OCI-LY1 (cell line): Measurements from ENCODE around the gene SOBP.

Experiments
- H2AFZ ChIP-seq: fragments of 200-600 bp; sonication (generic), shearing (Covaris generic); 2 replicates; pipeline ENCODE4 v1.6.0; 2014; ENCODE audit warnings: antibody characterized with exemption, mild to moderate bottlenecking, low read length
- H3F3A ChIP-seq: fragments of 200-600 bp; sonication (generic), shearing (Covaris generic); 2 replicates; pipeline ENCODE4 v1.6.0; 2014; ENCODE audit warnings: mild to moderate bottlenecking, antibody characterized with exemption, low read length, moderate library complexity; ENCODE audit not compliant: insufficient read depth
- H3K27ac ChIP-seq: fragments of 200-600 bp; sonication (generic); 2 replicates; pipeline ENCODE4 v1.5.1; 2014; ENCODE audit warnings: low read length, mixed run types, mild to moderate bottlenecking, low read depth; ENCODE audit not compliant: poor library complexity, severe bottlenecking
- H3K27me3 ChIP-seq: fragments of 200-600 bp; sonication (generic); 2 replicates; pipeline ENCODE4 v1.6.0; 2014; ENCODE audit warnings: antibody characterized with exemption, mild to moderate bottlenecking, low read length, moderate library complexity; ENCODE audit not compliant: insufficient read depth
- H3K36me3 ChIP-seq: fragments of 200-600 bp; sonication (generic); 2 replicates; pipeline ENCODE4 v1.6.1; 2014; ENCODE audit warnings: mild to moderate bottlenecking, antibody characterized with exemption, low read length, moderate library complexity, mixed read lengths; ENCODE audit not compliant: insufficient read depth
- H3K4me1 ChIP-seq: fragments of 200-600 bp; sonication (generic); 2 replicates; pipeline ENCODE4 v1.5.1; 2014; ENCODE audit warnings: mild to moderate bottlenecking, low read length, moderate library complexity; ENCODE audit not compliant: insufficient read depth, severe bottlenecking
- H3K4me2 ChIP-seq: fragments of 200-600 bp; sonication (generic), shearing (Covaris generic); 2 replicates; pipeline ENCODE4 v1.6.1; 2014; ENCODE audit warnings: low read length
- H3K4me3 ChIP-seq: fragments of 200-600 bp; sonication (generic); 2 replicates; pipeline ENCODE4 v1.5.1; 2014; ENCODE audit warnings: low read length, low read depth, mild to moderate bottlenecking, mixed read lengths; ENCODE audit not compliant: poor library complexity, severe bottlenecking
- H3K79me2 ChIP-seq: fragments of 200-600 bp; shearing (Covaris generic); 2 replicates; pipeline ENCODE4 v1.6.1; 2016; ENCODE audit warnings: mixed run types, low read length, mixed read lengths; ENCODE audit not compliant: insufficient read depth
- H3K9ac ChIP-seq: fragments of 200-600 bp; sonication (generic), shearing (Covaris generic); 2 replicates; pipeline ENCODE4 v1.6.1; 2014; ENCODE audit warnings: mild to moderate bottlenecking, low read length, mixed read lengths
- H3K9me2 ChIP-seq: fragments of 200-600 bp; sonication (generic), shearing (Covaris generic); 2 replicates; pipeline ENCODE4 v1.6.1; 2014; ENCODE audit warnings: low read depth, mild to moderate bottlenecking, low read length, mixed read lengths
- H3K9me3 ChIP-seq: fragments of 200-600 bp; shearing (Covaris generic); 2 replicates; pipeline ENCODE4 v1.6.1; 2014; ENCODE audit warnings: low read length, mixed read lengths
- H4K20me1 ChIP-seq: fragments of 200-600 bp; sonication (generic), shearing (Covaris generic); 2 replicates; pipeline ENCODE4 v1.6.0; 2016; ENCODE audit warnings: mild to moderate bottlenecking, low read length; ENCODE audit not compliant: insufficient read depth
- CTCF ChIP-seq: fragments of 200-600 bp; sonication (generic), shearing (Covaris generic); IDR thresholded peaks from 2 replicates; pipeline ENCODE4 v1.5.1; 2017; ENCODE audit warnings: mild to moderate bottlenecking, antibody characterized with exemption, low read length, moderate library complexity, mixed read lengths
- EZH2 ChIP-seq: fragments of 200-600 bp; sonication (generic), shearing (Covaris generic); IDR thresholded peaks from 2 replicates; pipeline ENCODE4 v1.8.0; 2017; ENCODE audit warnings: borderline replicate concordance, mixed run types, mild to moderate bottlenecking, antibody characterized with exemption, low read length, moderate library complexity, mixed read lengths

Gene SOBP

DNA sequence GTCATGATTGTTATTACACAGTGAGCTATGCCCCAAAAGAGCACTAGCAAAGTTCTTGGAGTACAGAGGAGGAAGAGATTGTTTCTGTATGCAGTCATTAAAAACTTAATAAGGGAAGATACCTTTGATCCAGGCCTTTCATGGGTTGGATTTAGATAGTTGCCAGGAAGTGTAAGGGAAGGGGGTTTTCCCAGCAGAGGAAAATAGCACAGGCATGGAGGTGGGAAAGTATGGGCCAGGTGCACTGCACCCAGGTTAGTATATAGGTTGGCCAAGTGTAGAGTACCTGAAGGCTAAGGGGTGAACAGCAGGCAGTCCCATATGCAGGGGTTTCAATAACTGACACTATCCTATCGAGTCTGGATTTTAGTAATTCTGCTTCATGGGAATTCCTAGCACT lies 101.4 kb downstream of the SOBP start:
- H3K27me3 ChIP-seq: no peaks in the 10 kb centered on the region
- no peaks in the 10 kb centered on the region for H3K79me2 ChIP-seq

GRCh38 chr6:107592806-107593205 lies 102.9 kb downstream of the SOBP start:
- no peaks in the 10 kb centered on the region for H4K20me1 ChIP-seq
- H3K4me2 ChIP-seq: no peak overlapping the region
- TF ChIP-seq CTCF (no peak), EZH2 (no peak)
- H3K79me2 ChIP-seq: no peaks in the 10 kb centered on the region
- no peaks in the 10 kb centered on the region for H3K9me2 ChIP-seq
- no peak overlapping the region for H3K9ac ChIP-seq
- H3K27ac ChIP-seq: no peak overlapping the region
- H3K4me1 ChIP-seq: peaks cover 10% of the 10 kb centered on the region
- peaks cover 63% of the 10 kb centered on the region for H3K36me3 ChIP-seq
- H3K4me3 ChIP-seq: no peak overlapping the region
- no peak overlapping the region for H2AFZ ChIP-seq
- H3K27me3 ChIP-seq: no peaks in the 10 kb centered on the region
- no peaks in the 10 kb centered on the region for H3F3A ChIP-seq
- no peaks in the 10 kb centered on the region for H3K9me3 ChIP-seq

More for the DNA sequence above, 101.4 kb downstream of the SOBP start:
- peaks cover 10% of the 10 kb centered on the region for H3K4me1 ChIP-seq
- H3K9me3 ChIP-seq: no peaks in the 10 kb centered on the region
- H3K9ac ChIP-seq: no peak overlapping the region
- no peaks in the 10 kb centered on the region for H4K20me1 ChIP-seq
- H3K9me2 ChIP-seq: no peaks in the 10 kb centered on the region
- no peaks in the 10 kb centered on the region for H3F3A ChIP-seq
- H2AFZ ChIP-seq: no peak overlapping the region
- H3K4me3 ChIP-seq: no peak overlapping the region
- H3K4me2 ChIP-seq: no peak overlapping the region
- TF ChIP-seq CTCF (no peak), EZH2 (no peak)
- H3K27ac ChIP-seq: no peak overlapping the region
- H3K36me3 ChIP-seq: peaks cover 70% of the 10 kb centered on the region

DNA sequence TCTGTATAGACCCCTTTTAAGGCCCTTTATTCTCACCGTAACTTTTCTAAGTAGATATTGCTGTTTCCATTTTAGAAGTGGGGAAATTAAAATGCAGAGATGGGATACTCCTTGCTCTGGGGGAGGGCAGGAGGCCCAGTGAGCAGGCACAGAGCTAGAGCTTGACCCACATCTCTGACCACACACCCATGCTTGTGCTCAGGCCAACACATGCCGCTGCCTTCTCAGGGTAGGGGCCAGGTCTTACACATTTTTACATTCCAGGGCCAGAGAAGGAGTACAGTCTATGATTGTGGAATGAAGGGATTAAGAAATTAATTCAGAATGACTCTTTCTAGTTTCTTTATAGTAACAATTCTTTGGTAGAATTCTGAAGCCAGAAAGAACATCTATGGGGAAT lies 104.8 kb downstream of the SOBP start:
- no peak overlapping the region for H3K4me2 ChIP-seq
- H3K79me2 ChIP-seq: no peaks in the 10 kb centered on the region
- no peak overlapping the region for H3K9ac ChIP-seq
- H3K36me3 ChIP-seq: peaks cover 61% of the 10 kb centered on the region
- no peak overlapping the region for H2AFZ ChIP-seq
- no peaks in the 10 kb centered on the region for H3K9me2 ChIP-seq
- H3K27ac ChIP-seq: no peak overlapping the region
- H3K4me3 ChIP-seq: no peak overlapping the region
- H3K27me3 ChIP-seq: no peaks in the 10 kb centered on the region
- H3F3A ChIP-seq: no peaks in the 10 kb centered on the region
- peaks cover 8% of the 10 kb centered on the region for H3K4me1 ChIP-seq
- TF ChIP-seq CTCF (no peak), EZH2 (no peak)
- no peaks in the 10 kb centered on the region for H4K20me1 ChIP-seq
- no peaks in the 10 kb centered on the region for H3K9me3 ChIP-seq
